ENCODE results near the gene PHKA1. TPM values are rescaled to one million over a fixed set of nuclear protein-coding genes. Genes with fewer than 3 reads are reported as not detected.
"Not testable (repeated sequence)": the region's sequence is repeated elsewhere in the genome, so short reads cannot be mapped to it uniquely, and the experiment has no call there.

Gene PHKA1
- total RNA-seq, 1 donor from 2014 or later = 6.4 TPM

- peak within 1 kb of the TSS; percentile 65 for H3K4me3 ChIP-seq (ENCODE audit: low read depth, low read length)
- no peak for TF ChIP-seq CTCF (IDR thresholded peaks at IDR 0.05; ENCODE audit: insufficient read depth, low read length, poor library complexity, severe bottlenecking)
- peak; percentile 42 for DNase-seq (ENCODE audit: low read depth)
- no peaks in the 10 kb centered on the region for H3K36me3 ChIP-seq (ENCODE audit: control insufficient read depth, insufficient read depth, low read length)
- no peaks in the 10 kb centered on the region for H3K27me3 ChIP-seq (ENCODE audit: control insufficient read depth, insufficient read depth, low read length)
Measured at GRCh38 chrX:72572248-72573157, 141.6 kb downstream of the PHKA1 start, which contains the start of gene HDAC8. HDAC8 (minus strand) TSS chrX:72572843; CDS start chrX:72572761, 82 bp downstream.

- H3K27me3 ChIP-seq (ENCODE audit: control insufficient read depth, insufficient read depth, low read length) = no peaks in the 10 kb centered on the region
- no peak for DNase-seq (ENCODE audit: low read depth)
- no peaks in the 10 kb centered on the region for H3K36me3 ChIP-seq (ENCODE audit: control insufficient read depth, insufficient read depth, low read length)
- H3K4me3 ChIP-seq (ENCODE audit: low read depth, low read length) = no peak overlapping the region
- no peak for TF ChIP-seq CTCF (IDR thresholded peaks at IDR 0.05; ENCODE audit: insufficient read depth, low read length, poor library complexity, severe bottlenecking)
Measured at GRCh38 chrX:72569786-72570185, 144.3 kb downstream of the PHKA1 start.

GRCh38 chrX:72568406-72569092 lies 145.6 kb downstream of the PHKA1 start:
- Histone ChIP-seq H3K27me3 (ENCODE audit: control insufficient read depth, insufficient read depth, low read length) (no peaks in the 10 kb centered on the region), H3K4me3 (ENCODE audit: low read depth, low read length) (no peak overlapping the region), H3K36me3 (ENCODE audit: control insufficient read depth, insufficient read depth, low read length) (no peaks in the 10 kb centered on the region)
- no peak for TF ChIP-seq CTCF (IDR thresholded peaks at IDR 0.05; ENCODE audit: insufficient read depth, low read length, poor library complexity, severe bottlenecking)
- no peak for DNase-seq (ENCODE audit: low read depth)

GRCh38 chrX:72566448-72566847 lies 147.7 kb downstream of the PHKA1 start:
- no peaks in the 10 kb centered on the region for H3K36me3 ChIP-seq (ENCODE audit: control insufficient read depth, insufficient read depth, low read length)
- TF ChIP-seq CTCF (IDR thresholded peaks at IDR 0.05; ENCODE audit: insufficient read depth, low read length, poor library complexity, severe bottlenecking) = no peak
- H3K27me3 ChIP-seq (ENCODE audit: control insufficient read depth, insufficient read depth, low read length) = no peaks in the 10 kb centered on the region
- no peak overlapping the region for H3K4me3 ChIP-seq (ENCODE audit: low read depth, low read length)
- no peak for DNase-seq (ENCODE audit: low read depth)

- not testable (repeated sequence) for H3K4me3 ChIP-seq (ENCODE audit: low read depth, low read length); H3K27me3 ChIP-seq (ENCODE audit: control insufficient read depth, insufficient read depth, low read length); DNase-seq (ENCODE audit: low read depth); H3K36me3 ChIP-seq (ENCODE audit: control insufficient read depth, insufficient read depth, low read length)
Measured at GRCh38 chrX:72559655-72560054, 154.5 kb downstream of the PHKA1 start.

GRCh38 chrX:72554448-72555140 lies 159.5 kb downstream of the PHKA1 start:
- H3K36me3 ChIP-seq (ENCODE audit: control insufficient read depth, insufficient read depth, low read length) = no peaks in the 10 kb centered on the region
- H3K27me3 ChIP-seq (ENCODE audit: control insufficient read depth, insufficient read depth, low read length) = no peaks in the 10 kb centered on the region
- H3K4me3 ChIP-seq (ENCODE audit: low read depth, low read length) = no peak overlapping the region
- TF ChIP-seq CTCF (IDR thresholded peaks at IDR 0.05; ENCODE audit: insufficient read depth, low read length, poor library complexity, severe bottlenecking) = no peak
- DNase-seq (ENCODE audit: low read depth) = no peak

GRCh38 chrX:72552443-72552842 lies 161.7 kb downstream of the PHKA1 start:
- not testable (repeated sequence) for H3K27me3 ChIP-seq (ENCODE audit: control insufficient read depth, insufficient read depth, low read length); DNase-seq (ENCODE audit: low read depth); H3K36me3 ChIP-seq (ENCODE audit: control insufficient read depth, insufficient read depth, low read length); H3K4me3 ChIP-seq (ENCODE audit: low read depth, low read length)

Measured in kidney epithelial cell (primary cell).